ENCODE measurements around the gene MBD1.

The MBD1 gene

DNA sequence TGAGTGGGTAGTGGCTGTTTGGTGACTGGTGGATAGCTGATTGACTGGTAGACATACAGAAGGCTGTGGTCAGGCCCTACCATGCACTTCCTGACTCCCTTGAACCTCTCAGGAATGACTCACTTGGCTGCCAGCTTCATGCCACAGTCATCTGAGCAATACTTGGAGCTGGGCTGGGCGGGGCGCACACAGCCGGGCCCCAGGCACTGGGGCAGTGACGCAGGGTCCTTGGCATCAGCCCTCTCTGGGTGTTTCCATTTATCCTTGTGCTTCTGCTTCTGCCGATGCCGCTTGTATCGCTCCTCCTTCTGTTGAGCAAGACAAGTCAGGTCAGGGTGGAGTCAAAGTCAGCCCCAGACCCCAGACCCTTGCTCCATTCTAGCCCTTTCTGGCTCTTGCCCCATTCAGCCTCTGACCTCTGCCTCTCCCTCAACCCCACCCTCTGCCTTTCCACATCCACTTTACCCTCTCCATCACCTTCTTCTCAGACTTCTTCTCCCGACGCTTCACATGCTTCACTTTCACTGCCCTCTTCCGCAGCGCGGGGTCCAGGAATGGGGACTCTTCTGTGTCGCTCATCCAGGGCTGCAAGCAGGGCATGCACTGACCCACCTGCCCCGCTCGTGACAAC, 3.0 kb upstream of the MBD1 start:
- no peak overlapping the region for H3K9ac ChIP-seq (ENCODE audit: low read length)
- H2AFZ ChIP-seq (ENCODE audit: low read depth, low read length) = no peak overlapping the region
- H3K4me1 ChIP-seq (ENCODE audit: low read length) = peaks cover 26% of the 10 kb centered on the region
- peaks cover 47% of the 10 kb centered on the region for H3K79me2 ChIP-seq (ENCODE audit: low read length)
- peaks cover 10% of the 10 kb centered on the region; the same call in 1 of the 2 replicates for H4K20me1 ChIP-seq (ENCODE audit: insufficient read depth, low read length)
- no peak overlapping the region for H3K27ac ChIP-seq (ENCODE audit: low read length)
- no peak overlapping the region for H3K4me2 ChIP-seq (ENCODE audit: low read length)
- H3K27me3 ChIP-seq (ENCODE audit: low read depth, low read length) = no peaks in the 10 kb centered on the region
- no peak for TF ChIP-seq EZH2phosphoT487 (IDR thresholded peaks at IDR 0.05; ENCODE audit: low read depth)
- TF ChIP-seq, protein P1, sequence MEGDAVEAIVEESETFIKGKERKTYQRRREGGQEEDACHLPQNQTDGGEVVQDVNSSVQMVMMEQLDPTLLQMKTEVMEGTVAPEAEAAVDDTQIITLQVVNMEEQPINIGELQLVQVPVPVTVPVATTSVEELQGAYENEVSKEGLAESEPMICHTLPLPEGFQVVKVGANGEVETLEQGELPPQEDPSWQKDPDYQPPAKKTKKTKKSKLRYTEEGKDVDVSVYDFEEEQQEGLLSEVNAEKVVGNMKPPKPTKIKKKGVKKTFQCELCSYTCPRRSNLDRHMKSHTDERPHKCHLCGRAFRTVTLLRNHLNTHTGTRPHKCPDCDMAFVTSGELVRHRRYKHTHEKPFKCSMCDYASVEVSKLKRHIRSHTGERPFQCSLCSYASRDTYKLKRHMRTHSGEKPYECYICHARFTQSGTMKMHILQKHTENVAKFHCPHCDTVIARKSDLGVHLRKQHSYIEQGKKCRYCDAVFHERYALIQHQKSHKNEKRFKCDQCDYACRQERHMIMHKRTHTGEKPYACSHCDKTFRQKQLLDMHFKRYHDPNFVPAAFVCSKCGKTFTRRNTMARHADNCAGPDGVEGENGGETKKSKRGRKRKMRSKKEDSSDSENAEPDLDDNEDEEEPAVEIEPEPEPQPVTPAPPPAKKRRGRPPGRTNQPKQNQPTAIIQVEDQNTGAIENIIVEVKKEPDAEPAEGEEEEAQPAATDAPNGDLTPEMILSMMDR (IDR thresholded peaks at IDR 0.05; ENCODE audit: low read depth, low read length) = no peak
- no peaks in the 10 kb centered on the region for H3K9me3 ChIP-seq (ENCODE audit: insufficient read depth, low read length)
- H3K36me3 ChIP-seq (replicated peaks; ENCODE audit: low read depth, low read length) = peaks cover 52% of the 10 kb centered on the region
- H3K4me3 ChIP-seq (ENCODE audit: low read length) = no peak overlapping the region

DNA sequence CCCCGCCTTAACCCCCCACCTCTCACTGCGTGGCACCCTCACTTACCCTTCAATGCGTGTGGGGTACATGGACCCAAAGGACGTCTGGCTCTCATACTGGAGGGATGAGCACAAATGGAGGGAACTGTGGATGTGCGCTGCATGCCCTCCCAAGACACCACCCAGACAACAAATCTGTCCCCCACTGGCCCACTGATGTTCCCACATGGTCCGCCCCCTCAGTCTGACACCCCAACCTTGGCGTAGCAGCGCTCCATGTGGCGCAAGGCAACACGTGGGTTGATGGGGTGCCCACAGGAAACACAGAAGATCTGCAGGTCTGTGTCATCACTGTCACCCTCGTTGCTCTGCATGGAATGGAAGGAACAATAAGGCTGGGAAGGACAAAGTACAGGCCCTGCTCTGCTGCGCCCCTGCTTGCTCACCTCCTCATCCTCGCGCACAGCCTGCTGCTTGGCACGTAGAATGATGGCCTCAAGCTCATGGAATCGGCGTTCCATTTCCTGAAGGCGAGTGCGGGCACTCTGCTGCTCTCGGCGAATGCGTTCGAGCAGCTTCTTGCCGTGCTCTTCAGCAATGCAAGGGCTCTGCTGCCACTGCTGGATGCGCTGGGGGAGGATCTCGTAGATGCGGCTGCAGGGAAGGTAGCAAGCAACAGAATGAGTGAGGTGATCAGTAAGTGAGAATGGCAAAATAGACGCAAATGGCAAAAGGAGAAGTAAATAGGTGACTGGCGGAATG, 2.3 kb upstream of the MBD1 start:
- no peak overlapping the region for H2AFZ ChIP-seq (ENCODE audit: low read depth, low read length)
- no peak overlapping the region for H3K9ac ChIP-seq (ENCODE audit: low read length)
- TF ChIP-seq EZH2phosphoT487 (IDR thresholded peaks at IDR 0.05; ENCODE audit: low read depth) = no peak
- TF ChIP-seq, protein P1 (IDR thresholded peaks at IDR 0.05; ENCODE audit: low read depth, low read length) = no peak
- no peaks in the 10 kb centered on the region for H3K27me3 ChIP-seq (ENCODE audit: low read depth, low read length)
- peaks cover 32% of the 10 kb centered on the region for H3K4me1 ChIP-seq (ENCODE audit: low read length)
- no peak overlapping the region for H3K4me2 ChIP-seq (ENCODE audit: low read length)
- H3K36me3 ChIP-seq (replicated peaks; ENCODE audit: low read depth, low read length) = peaks cover 59% of the 10 kb centered on the region
- no peak overlapping the region for H3K27ac ChIP-seq (ENCODE audit: low read length)
- H3K9me3 ChIP-seq (ENCODE audit: insufficient read depth, low read length) = no peaks in the 10 kb centered on the region
- peaks cover 54% of the 10 kb centered on the region for H3K79me2 ChIP-seq (ENCODE audit: low read length)
- H3K4me3 ChIP-seq (ENCODE audit: low read length) = no peak overlapping the region
- peaks cover 18% of the 10 kb centered on the region for H4K20me1 ChIP-seq (ENCODE audit: insufficient read depth, low read length)

DNA sequence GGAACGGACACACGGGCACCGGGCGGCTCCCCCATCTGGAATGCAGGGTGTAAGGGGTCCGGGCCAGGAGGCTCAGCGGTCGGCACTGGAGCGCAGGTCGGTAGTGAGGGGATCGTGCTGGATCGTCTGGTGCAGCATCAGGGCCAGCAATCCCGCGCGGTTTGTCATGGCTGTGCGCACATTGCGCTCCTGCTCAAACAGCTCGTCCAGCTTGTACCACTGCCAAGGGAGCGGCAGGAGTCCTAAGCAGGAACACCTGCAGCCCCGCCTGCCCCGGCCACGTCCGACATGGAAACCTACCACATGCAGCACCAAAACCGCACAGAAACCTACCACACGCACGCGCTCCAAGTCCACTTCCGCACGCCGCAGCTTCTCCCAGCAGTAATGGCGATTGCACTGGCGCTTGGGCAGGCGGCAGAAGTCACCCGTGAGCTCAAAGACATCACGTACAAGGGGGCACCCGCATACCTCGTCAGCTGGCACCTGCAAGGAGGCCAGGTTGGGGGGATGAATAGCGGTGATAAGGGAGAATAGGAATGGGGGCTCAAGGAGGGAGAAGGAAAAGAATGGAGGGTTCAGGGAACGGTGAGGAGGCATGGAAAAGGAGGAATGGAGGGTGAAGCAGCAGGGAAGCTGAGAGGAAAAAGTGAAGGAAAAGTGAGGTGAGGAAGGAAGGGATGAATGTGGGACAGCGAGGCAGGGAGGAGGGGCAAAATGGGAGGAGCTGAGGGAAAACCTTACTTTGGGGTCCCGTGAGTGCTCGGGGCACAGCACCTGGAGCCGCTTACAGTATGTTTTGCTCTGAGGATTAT, 1.4 kb upstream of the MBD1 start:
- Histone ChIP-seq H3K4me3 (ENCODE audit: low read length) (peak overlapping the region; percentile 84), H3K9ac (ENCODE audit: low read length) (no peak overlapping the region), H3K4me1 (ENCODE audit: low read length) (peaks cover 32% of the 10 kb centered on the region), H3K9me3 (ENCODE audit: insufficient read depth, low read length) (no peaks in the 10 kb centered on the region), H2AFZ (ENCODE audit: low read depth, low read length) (no peak overlapping the region), H3K27ac (ENCODE audit: low read length) (no peak overlapping the region), H3K36me3 (replicated peaks; ENCODE audit: low read depth, low read length) (peaks cover 65% of the 10 kb centered on the region), H3K4me2 (ENCODE audit: low read length) (peak overlapping the region; percentile 97), H3K27me3 (ENCODE audit: low read depth, low read length) (no peaks in the 10 kb centered on the region), H3K79me2 (ENCODE audit: low read length) (peaks cover 62% of the 10 kb centered on the region), H4K20me1 (ENCODE audit: insufficient read depth, low read length) (peaks cover 18% of the 10 kb centered on the region)
- no peak for TF ChIP-seq EZH2phosphoT487 (IDR thresholded peaks at IDR 0.05; ENCODE audit: low read depth)
- TF ChIP-seq, protein P1 (IDR thresholded peaks at IDR 0.05; ENCODE audit: low read depth, low read length) = no peak
